GM21529 (cell line): ENCODE measurements around the gene PSD2.
A peak's percentile ranks its signal among the peaks of the same experiment; 100 is the strongest.

Experiments used
- ATAC-seq: cut with Tn5 transposase; IDR thresholded peaks from one replicate; pipeline ENCODE4 v1.9.1; 2021; ENCODE audit not compliant: unreplicated experiment

Gene PSD2

DNA sequence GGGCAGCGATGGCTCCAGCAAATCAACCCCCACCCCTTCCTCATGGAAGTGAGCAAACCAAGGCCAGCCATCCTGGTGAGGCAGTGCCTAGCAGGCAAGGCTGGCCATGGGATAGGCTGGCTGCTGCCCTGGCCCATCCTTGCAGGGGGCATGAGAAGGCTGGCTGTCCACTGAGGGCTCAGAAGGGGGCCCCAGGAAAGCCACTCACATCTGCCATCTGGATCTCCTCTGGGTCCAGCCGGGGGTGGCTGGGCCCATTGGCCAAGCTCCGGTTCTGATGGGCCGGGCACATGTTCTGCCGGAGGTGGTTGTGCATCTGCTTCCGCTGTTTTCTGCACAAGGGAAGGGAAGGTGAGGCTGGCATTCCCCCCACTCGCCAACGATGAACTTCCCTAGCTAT, 57.1 kb downstream of the PSD2 start:
- no peak for ATAC-seq

DNA sequence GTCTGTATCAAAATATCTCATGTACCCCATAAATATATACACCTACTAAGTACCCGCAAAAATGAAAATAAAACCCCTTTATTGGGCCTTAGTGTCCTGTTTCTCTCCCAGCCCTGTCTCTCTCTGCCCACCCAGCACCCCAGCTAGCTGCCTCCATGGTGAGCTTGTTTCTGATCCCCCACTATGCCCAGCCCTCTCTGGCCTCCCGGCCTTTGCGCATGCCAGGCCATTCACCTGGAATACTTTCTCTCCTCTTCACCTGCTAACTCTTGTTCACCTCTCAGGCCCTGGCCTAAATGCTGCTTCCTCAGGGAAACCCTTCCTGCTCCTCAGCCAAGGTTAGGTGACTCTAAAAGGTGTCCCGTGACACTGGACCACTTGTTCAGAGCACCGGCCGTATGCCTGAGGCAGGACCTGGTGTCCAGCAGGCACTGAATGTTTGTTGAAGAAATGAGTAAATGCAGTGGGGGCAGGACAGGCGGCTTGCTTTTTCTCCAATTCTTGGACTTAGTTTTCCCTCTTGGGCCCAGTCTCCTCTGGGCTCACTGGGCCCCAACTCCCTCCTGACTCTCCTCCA, 58.5 kb downstream of the PSD2 start:
- no peak for ATAC-seq

DNA sequence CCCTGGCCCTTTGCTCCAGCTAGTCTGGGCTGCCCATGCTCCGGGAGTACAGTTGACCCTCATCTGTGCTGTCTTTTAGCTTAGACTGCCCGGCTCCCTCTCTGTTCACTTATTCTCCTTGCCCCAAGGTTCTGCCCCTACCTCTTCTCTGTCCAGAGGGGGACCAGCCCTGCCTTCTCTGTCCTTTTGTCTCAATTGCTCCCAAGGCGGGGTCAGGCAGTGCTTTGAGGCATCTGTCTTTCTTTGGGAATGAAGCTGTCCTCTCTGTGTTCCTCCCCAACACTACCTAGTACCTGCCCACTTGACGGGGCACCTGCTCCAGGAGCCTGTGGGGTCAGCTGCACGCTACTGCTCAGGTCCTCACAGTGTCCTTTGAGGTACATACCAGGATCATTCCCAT, 59.3 kb downstream of the PSD2 start:
- no peak for ATAC-seq

DNA sequence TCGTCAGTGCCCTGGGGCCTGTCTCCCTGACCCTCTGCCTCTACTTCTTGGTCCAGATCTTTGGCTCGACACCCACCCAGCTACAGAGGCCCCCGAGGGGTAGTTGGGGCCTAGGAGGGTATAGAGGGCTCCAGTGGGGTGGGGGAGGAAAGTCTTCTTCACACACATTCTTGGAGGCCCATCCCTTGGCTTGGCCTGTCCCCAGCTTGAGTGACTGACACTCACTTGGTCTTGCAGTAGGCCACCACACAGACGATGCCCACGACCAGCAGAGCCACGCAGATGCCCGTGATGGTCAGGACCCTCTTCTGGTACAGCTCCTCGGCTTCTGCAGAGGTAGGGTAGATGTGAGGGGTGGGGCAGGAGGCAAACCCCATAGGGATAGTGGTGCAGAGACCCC, 59.8 kb downstream of the PSD2 start:
- no peak for ATAC-seq

DNA sequence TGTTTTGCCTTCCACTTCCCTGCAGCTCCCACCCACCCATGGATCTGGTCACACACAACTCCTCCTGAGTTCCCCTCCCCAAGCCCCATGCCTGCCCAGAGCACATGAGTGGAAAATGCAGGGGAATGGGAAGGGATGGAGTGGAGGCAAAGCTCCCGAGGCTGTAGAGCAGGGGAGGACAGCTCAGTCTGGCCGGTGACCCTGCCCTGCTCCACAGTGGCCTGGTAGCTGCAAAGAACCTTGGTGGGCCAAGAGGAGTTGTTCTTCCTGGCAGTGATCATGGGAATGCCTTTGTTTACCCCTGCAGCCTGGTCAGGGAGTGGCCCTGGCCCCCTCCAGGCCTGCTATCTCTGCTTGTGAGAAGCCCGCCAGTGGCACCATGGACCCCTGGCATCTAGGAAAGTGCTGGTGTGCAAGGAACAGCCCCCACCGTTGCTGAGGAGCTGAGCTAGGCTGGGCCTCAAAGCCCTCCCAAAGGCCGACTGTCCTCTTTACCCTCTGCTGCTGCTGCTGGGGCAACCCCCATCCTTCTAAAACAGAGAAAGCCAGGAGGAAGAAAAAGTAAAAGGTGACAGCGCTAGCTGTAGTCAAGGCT, 60.4 kb downstream of the PSD2 start:
- ATAC-seq: no peak

DNA sequence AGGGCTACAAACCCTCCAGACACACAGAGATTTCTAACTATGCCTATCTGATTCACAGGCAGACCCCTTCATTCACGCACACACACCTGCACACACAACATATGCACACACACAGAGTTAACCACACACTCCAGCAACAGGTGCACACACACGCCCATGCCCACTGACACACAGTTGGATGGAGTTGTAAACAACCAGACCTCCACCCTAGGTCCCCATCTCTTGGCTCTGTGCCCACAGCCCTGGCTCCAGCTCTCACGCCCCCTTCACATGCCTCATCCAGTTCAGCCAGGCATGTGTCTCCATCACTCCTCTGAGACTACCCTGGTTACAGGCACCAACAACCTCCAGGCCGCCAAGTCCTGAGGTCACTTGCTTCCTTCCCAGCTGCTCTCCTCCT, 61.1 kb downstream of the PSD2 start:
- ATAC-seq: no peak

DNA sequence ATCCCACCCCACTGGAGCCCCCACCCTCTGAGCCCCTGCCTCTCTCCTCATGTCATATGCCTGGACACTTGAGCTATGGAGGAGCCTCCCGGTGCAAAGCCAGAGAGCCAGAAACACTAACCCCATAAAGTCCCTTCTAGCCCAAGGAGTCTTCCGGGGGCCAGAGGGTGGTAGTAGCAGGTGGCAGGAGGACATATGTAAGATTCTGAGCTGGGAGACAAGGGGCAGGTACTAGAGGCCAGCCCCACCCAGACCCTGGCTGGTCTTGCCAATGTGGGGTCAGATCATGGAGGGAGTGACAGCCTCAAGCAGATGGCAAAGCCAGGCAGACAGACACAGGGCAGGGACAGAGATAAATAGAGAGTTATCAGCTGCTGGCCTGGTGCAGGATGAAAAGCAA, 63.4 kb downstream of the PSD2 start:
- ATAC-seq: no peak

DNA sequence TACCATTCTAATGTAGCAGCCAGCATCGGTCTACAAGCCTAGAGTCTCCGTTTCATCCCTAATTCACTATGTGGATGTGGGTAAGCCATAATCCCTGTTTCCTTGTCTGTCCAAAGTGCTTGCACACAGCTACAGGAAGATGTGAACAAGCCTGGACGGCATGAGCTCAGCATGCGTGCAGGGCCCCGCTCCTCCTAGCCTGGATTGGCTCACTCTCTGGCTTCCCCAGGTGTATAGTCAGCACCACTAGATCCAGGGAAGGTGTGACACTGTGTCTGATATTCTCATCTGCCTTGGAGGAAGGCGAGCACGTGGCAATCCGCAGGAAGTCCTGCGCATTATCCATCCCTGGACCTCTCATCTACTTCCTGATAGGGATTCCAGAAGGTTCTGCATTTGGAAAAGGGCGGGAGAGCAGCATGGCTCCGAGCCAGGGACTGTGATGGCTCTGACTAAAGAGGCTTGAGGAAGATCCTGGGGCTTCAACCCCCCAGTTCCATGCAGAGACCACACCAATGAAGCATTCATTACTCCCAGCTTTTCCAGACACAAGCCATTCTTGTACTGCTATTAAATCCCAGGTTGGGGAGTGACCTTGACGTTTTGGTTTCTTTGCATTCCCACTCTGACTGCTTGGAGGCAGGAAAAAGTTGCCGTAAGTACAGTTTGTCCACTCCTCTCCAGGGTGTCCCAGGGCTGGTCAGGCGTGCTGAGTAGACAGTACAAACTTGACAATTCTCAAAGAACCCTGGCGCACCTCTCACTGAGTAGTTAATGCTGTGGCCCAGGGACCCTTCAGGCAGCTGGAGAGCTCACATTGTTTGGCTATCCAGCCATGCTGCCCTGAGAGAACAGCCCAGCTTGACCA, 65.6 kb downstream of the PSD2 start:
- no peak for ATAC-seq

DNA sequence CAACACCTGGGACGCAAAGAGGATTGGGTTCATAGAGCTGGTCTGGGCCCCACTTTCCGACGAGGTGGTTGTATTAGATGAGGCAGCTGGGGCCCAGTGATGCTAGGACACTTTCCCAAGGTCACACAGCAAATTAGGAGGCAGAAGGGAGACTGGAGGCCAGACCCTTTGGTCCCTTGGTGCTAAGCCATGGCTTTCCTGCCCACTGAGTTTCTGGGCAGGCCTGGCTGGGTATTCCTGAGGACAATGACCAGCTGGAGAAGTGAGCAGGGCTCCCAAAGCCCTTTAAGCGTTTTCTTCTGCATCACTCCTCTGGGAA, 66.2 kb downstream of the PSD2 start:
- no peak for ATAC-seq

DNA sequence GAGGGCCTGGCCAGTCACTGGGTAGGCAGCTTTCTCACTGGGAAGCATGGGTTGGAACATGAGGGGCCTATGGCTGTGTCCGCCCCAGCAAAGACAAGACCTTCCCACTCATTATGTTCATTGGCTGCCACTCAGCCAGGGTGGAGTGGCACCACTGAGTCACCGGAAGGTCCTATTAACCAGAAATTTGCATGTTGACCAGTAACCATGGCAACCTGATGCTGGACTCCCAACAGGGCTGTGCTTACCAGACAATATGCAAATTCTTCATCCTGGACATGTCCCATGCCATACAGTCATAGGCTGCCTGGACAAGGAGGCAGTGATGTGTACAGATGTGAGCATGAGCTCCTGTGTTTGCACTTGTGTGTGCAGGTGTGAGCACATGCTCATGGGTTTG, 66.7 kb downstream of the PSD2 start:
- ATAC-seq: no peak

DNA sequence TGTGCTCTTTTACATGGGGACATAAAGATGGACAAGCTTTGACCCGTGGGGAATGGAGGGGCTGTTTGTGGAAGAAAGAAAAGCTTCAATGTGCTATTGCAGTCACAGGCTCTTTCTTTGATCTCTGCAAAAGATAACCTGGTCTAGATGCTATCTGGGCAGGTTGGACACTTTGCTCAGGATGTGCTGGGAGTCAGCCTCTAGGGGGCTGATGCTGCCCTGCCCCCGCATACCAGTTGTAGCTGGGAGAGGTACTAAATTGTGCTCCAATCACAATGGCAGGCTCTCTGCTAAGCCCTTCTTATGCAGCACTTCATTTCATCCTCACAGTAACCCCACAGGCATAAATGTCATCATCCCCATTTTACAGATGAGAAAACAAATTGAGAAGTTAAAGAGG, 67.2 kb downstream of the PSD2 start:
- ATAC-seq: no peak

DNA sequence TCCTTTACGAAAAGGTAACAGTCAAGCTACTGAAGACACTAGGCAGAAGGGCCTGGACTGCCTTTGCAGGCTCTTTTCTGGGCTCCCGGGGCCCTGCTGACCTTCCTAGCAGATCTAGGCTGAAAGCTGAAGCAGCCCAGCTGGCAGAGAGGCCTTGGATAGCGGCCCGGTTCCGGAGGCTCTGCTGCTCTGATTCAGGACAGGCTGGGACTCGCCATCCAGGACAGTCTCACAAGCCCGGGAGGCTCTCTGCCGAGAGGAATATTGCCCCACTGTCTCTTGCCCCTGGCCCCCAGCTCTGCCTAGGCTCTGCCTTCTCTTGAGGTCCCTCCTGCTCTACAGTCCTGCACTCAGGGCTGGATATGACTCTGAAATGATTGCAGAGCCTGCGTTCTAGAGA, 67.8 kb downstream of the PSD2 start:
- no peak for ATAC-seq

DNA sequence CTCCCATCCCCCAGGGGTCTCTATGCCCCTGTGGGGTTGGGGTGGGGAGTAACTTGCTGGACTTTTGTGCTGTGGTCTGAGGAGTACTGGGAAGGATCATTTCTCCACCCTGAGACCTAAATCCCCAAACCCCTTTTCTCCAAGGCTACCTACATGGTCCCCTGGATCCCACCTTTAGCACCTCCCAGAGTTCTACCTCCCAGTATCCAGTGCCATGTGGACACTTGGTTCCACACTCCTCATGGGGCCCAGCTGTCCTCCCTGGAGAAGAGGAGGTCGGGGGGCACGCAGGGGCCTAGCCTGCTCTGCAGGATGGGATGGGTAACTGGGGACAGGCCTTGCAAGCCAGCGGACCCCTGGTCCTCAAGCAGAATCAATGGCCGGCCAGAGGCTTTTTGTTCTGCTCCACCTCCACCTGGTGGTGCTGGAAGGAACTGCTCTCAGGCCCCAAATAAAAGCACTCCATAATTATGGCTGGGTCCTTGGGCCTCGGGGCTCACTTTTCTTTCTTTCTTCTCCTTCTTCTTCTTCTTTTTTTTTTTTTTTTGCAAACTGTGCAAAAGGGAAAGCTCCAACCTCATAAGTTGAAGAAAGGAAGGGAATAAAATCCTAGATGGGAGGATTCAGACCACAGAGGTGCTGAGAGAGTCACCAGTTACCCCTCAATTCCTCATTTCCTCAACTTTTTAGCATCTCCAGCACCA, 68.4 kb downstream of the PSD2 start:
- ATAC-seq: peak; percentile 56

DNA sequence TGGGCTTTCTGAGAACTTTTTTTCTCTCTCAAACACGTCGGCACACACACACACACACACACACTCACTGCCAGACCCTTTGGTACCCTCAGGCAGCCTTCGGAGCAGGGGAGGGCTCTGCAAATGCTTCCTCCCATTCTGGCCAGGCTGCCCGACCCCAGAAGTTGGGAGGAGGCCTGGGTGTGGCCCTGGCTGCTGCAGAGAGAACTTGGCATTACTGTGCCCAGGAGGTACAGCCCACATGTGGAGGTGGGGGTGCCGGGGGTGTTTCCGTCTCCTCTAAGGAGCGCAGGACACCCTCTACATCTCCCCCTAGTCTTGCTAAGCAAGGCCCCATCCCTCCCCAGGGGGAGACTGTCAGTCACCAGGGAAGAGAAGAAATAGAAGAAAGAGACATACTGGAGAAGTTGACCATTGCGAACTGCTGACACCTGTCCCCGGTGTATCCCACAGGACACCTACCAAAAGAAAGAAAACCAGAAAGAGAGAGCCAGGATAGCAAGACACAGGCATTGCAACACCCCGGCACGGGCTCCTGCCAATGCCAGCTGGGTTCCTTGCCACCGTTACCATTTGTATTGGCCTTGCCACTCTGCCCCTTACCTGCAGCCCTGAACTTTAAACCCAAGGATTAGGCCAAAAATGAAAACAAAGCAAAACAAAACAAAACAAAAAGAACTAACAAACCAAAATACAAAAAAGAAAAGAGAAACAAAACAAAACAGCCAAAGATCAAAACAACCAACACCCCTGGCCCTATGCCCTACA, 69.3 kb downstream of the PSD2 start:
- ATAC-seq: no peak

DNA sequence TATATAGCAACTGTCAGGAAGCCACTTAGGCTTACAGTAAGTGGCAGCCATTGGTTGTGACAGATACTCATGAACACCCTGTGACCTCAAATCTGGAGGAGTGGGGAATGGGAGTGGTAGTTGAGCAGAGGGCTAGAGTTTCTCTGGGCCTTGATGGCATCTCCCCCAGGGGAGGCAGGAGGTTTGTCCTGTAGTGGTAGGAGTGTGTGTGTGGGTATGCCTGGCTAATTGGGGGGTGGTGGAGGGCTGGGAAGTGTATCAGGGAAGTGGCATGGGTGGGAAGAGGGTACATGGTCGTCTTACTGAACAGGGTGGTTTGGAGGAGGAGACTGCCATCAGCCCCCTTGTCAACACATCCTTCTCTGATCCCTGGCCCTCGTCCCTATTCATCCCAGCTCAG, 71.5 kb downstream of the PSD2 start:
- ATAC-seq: no peak

DNA sequence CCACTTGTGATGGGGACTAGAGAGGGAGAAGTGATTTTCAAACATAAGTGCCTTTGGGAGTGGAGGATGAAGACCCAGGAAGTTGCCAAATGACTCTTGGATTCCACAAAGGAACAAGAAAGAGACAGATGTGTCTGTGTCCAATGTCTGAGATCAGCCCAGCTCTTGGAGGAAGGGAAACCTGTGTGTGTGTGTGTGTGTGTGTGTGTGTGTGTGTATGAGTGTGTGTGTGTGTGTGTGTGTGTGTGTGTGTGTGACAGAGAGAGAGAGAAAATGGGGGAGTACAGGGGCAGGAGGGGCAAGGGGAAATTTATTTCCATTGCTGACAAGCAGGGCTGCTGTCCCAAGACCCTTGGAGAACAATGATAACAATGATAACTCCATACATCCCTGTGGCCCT, 72.0 kb downstream of the PSD2 start:
- no peak for ATAC-seq

DNA sequence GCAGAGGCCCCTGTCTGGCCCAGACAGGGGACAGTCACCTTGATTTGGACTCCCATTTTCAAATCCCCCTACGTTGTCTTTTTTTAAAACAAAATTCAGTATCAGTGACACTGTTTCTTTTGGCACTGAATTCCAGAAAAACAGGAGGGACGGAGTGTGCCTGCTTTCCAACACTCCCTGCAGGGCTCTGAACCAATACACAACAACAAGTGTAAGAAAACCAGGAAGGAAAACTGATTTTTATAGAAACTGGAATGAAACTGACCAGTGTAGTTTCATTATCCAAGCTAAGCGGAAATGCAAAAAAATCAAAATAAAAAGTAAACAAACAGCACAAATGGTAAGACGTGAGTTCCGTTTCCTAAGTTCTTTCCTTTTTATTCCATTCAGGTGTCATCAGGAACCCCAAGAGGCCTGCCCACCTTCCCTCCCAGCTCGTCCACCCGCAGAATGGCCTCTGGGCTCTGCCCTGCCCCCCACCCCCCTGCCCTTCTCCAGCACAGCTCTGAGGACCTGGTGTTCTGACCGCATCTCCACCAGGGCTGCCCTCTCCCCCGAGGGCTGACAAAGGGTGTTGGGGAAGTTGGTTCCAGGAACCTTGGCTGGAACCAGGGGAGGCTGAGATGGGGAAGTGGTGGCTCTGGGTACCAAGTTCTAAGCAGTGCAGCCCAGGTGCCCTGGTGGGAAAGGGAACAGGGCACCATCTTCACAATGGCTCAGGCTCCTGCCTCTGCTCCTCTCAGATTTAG, 73.6 kb downstream of the PSD2 start:
- no peak for ATAC-seq

DNA sequence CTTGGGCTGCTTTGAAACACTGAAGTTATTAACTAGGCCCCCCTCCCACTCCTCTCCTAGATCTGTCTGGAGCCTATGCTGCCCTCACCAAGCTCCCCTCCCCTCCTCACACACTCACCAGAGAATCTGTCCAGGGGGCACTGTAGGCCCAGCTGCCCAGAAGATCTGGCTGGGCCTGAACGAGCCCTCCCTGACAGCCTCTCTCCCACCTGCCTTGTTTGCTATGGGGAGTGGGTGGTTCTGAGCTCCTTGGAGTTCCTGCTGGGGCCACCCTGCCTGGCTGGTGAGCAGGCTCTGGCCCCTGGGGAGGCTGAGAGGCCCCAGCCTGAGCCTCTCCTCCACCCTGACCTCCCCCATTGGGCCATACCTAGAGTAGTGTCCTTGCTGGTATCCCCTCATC, 75.1 kb downstream of the PSD2 start:
- no peak for ATAC-seq

DNA sequence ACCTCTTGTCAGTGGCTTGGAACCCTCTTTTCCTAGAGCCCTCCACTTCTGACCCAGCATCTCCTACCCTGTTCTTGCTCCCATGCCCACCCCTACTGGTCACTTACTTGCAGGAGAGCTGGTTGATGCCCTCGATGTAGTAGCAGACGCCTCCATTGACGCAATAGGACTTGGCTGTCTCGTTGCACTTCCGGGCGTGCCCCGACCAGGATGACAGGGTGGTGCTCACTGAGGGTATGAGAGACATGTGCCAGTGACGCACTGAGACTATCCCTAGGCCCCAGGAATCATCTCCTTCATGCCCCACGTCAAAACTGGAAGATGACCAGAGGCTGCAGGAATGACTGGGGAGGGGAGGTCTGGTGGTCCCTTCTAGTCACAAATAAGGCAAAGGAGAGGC, 76.0 kb downstream of the PSD2 start:
- no peak for ATAC-seq

DNA sequence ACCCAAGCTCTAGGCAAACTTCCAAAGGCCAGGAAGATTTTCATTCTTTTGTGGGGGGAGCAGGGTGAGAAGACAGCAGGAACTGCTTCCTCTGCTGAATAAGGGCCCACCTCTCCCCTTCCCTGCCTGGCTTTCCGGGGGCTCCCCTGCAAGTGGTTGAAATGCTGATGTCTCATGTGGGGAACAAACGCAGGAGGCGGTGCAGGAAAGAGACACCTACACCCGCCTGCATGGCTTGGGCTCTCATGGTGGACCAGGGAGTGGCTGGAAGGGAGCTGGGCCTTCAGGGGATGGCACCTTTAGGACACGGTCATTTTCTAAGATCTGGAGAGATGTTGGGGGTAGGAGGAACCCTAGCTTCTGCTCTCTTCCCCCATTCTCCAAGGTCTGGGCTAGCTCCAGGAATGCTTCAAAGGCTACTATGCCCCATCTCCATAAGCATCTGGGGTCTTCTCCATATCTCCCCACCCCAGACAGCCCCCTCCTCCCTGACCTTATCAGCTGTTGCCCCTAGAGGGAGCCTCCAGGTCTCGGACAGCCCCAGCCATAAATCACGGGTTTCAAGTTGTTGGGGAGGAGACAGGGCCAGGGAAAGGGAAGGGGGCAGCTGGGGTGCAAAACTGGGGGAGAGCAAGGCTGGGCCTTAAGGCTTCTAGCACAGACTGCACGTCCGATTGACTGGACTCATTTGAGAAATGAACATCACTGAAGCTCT, 76.6 kb downstream of the PSD2 start:
- ATAC-seq: no peak
